Measurements from ENCODE around the gene PRPF8. TPM values are rescaled to one million over a fixed set of nuclear protein-coding genes. Genes with fewer than 3 reads are reported as not detected.

Gene PRPF8
- total and polyA plus RNA-seq, 2 of the 13 experiments (the other 11 are each of a cell fraction or from before 2014, with no cell fraction given), result 112 to 179 TPM

DNA sequence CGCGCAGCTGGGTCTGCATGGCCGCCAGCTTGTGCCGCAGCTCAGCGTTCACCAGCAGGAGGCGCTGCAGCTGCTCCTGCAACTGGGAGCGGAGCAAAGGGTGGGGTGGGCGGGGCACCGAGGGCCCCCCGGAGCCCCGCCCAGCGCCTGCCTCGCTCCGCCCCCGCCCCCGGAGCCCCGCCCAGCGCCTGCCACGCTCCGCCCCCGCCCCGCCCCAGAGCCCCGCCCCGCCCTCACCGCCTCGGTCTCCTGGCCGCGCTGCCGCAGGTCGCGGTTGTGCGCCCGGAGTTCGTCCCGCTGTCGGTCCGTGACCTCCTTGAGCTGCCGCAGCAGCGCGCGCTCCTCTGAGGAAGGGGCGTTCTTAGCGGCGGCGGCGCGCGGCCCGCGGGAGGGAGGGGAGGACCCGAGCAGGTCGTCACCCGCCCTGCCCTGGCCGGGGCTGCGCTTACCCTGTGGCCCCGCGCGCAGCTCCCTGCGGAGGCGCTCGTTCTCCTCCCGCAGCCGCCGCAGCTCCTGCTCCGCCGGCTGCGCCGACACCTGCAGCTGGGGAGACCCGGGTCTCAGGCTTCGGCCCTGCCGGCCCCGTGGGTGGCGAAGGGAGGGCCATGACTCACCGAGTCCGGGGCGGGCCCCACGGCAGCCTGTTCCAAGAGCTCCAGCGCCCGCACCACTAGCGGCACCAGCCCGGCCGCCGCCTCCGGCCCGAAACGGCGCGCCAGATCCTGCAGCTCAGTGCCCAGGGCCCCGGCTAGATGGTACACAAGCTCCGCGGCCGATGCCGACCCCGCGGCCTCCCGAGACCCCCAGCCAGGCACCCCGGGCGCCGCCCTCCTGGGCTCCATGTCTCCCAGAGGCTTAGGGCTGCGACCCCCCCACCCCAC lies 35.5 kb downstream of the PRPF8 start (continued):
- TF ChIP-seq, protein P1, sequence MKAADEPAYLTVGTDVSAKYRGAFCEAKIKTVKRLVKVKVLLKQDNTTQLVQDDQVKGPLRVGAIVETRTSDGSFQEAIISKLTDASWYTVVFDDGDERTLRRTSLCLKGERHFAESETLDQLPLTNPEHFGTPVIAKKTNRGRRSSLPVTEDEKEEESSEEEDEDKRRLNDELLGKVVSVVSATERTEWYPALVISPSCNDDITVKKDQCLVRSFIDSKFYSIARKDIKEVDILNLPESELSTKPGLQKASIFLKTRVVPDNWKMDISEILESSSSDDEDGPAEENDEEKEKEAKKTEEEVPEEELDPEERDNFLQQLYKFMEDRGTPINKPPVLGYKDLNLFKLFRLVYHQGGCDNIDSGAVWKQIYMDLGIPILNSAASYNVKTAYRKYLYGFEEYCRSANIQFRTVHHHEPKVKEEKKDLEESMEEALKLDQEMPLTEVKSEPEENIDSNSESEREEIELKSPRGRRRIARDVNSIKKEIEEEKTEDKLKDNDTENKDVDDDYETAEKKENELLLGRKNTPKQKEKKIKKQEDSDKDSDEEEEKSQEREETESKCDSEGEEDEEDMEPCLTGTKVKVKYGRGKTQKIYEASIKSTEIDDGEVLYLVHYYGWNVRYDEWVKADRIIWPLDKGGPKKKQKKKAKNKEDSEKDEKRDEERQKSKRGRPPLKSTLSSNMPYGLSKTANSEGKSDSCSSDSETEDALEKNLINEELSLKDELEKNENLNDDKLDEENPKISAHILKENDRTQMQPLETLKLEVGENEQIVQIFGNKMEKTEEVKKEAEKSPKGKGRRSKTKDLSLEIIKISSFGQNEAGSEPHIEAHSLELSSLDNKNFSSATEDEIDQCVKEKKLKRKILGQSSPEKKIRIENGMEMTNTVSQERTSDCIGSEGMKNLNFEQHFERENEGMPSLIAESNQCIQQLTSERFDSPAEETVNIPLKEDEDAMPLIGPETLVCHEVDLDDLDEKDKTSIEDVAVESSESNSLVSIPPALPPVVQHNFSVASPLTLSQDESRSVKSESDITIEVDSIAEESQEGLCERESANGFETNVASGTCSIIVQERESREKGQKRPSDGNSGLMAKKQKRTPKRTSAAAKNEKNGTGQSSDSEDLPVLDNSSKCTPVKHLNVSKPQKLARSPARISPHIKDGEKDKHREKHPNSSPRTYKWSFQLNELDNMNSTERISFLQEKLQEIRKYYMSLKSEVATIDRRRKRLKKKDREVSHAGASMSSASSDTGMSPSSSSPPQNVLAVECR (CRISPR knock-in tag; IDR thresholded peaks at IDR 0.05; ENCODE audit: borderline replicate concordance), result peak; percentile 87
- TF ChIP-seq AGO2 (optimal IDR thresholded peaks at IDR 0.05; ENCODE audit: low read depth, low read length) (peak; percentile 99), ZNF570 (CRISPR knock-in tag; IDR thresholded peaks at IDR 0.05; ENCODE audit: borderline replicate concordance) (no peak), KLF12 (CRISPR knock-in tag; IDR thresholded peaks at IDR 0.05; ENCODE audit: borderline replicate concordance) (peak; percentile 87), KDM2A (CRISPR knock-in tag; IDR thresholded peaks at IDR 0.05; ENCODE audit: borderline replicate concordance, low read depth) (peak; percentile 79; the same call in 1 of the 2 replicates), ZSCAN25 (CRISPR knock-in tag; IDR thresholded peaks at IDR 0.05) (peak; percentile 28; the same call in 1 of the 2 replicates), TGIF2 (CRISPR knock-in tag; IDR thresholded peaks at IDR 0.05) (peak; percentile 63; the same call in 1 of the 2 replicates), XRCC5 (optimal IDR thresholded peaks at IDR 0.05; ENCODE audit: low read length) (peak; percentile 23), SALL1 (CRISPR knock-in tag; IDR thresholded peaks at IDR 0.05) (peak; percentile 50; the same call in 1 of the 2 replicates), ZNF616 (CRISPR knock-in tag; IDR thresholded peaks at IDR 0.05; ENCODE audit: low read depth) (peak; percentile 17; the same call in 1 of the 2 replicates), MAZ (IDR thresholded peaks at IDR 0.05; ENCODE audit: borderline replicate concordance, low read depth, low read length) (peak; percentile 73), MAZ (CRISPR knock-in tag; IDR thresholded peaks at IDR 0.05; ENCODE audit: low read depth) (peak; percentile 64), RFXANK (CRISPR knock-in tag; IDR thresholded peaks at IDR 0.05) (0 out of 2 replicates have a peak, but pooled peaks have one; percentile 2), KLF15 (CRISPR knock-in tag; IDR thresholded peaks at IDR 0.05; ENCODE audit: borderline replicate concordance) (no peak), ZIK1 (CRISPR knock-in tag; IDR thresholded peaks at IDR 0.05; ENCODE audit: borderline replicate concordance, low read depth) (peak; percentile 6; the same call in 1 of the 2 replicates), ZNF121 (CRISPR knock-in tag; IDR thresholded peaks at IDR 0.05) (no peak), ZFP90 (CRISPR knock-in tag; IDR thresholded peaks at IDR 0.05; ENCODE audit: borderline replicate concordance) (no peak), BRD4 (CRISPR knock-in tag; IDR thresholded peaks at IDR 0.05) (peak; percentile 31; the same call in 1 of the 2 replicates), TAF1 (CRISPR knock-in tag; IDR thresholded peaks at IDR 0.05) (peak; percentile 5; the same call in 1 of the 2 replicates)
- TF ChIP-seq, protein P2, sequence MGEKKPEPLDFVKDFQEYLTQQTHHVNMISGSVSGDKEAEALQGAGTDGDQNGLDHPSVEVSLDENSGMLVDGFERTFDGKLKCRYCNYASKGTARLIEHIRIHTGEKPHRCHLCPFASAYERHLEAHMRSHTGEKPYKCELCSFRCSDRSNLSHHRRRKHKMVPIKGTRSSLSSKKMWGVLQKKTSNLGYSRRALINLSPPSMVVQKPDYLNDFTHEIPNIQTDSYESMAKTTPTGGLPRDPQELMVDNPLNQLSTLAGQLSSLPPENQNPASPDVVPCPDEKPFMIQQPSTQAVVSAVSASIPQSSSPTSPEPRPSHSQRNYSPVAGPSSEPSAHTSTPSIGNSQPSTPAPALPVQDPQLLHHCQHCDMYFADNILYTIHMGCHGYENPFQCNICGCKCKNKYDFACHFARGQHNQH (CRISPR knock-in tag; IDR thresholded peaks at IDR 0.05), result peak; percentile 51; the same call in 1 of the 2 replicates
- TF ChIP-seq, protein P3, sequence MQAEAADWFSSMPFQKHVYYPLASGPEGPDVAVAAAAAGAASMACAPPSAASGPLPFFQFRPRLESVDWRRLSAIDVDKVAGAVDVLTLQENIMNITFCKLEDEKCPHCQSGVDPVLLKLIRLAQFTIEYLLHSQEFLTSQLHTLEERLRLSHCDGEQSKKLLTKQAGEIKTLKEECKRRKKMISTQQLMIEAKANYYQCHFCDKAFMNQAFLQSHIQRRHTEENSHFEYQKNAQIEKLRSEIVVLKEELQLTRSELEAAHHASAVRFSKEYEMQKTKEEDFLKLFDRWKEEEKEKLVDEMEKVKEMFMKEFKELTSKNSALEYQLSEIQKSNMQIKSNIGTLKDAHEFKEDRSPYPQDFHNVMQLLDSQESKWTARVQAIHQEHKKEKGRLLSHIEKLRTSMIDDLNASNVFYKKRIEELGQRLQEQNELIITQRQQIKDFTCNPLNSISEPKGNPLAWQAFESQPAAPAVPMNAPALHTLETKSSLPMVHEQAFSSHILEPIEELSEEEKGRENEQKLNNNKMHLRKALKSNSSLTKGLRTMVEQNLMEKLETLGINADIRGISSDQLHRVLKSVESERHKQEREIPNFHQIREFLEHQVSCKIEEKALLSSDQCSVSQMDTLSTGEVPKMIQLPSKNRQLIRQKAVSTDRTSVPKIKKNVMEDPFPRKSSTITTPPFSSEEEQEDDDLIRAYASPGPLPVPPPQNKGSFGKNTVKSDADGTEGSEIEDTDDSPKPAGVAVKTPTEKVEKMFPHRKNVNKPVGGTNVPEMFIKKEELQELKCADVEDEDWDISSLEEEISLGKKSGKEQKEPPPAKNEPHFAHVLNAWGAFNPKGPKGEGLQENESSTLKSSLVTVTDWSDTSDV (CRISPR knock-in tag; IDR thresholded peaks at IDR 0.05), result 0 out of 2 replicates have a peak, but pooled peaks have one; percentile 47
